Fibroblast of skin of scalp (primary cell): ENCODE results near the gene LACTBL1. TPM values are rescaled to one million over a fixed set of nuclear protein-coding genes. Genes with fewer than 3 reads are reported as not detected.
"Not testable (repeated sequence)": the region's sequence is repeated elsewhere in the genome, so short reads cannot be mapped to it uniquely, and the experiment has no call there.

Source experiments
- DNase-seq: peaks from one replicate; pipeline ENCODE4 v3.0.0-alpha.2; 2013
- polyA plus RNA-seq, 2 experiments: library from polyadenylated mRNA; unstranded; fragments of 120-200 nt; gene quantifications; one replicate each; pipeline ENCODE4 v1.2.1, GENCODE V29; 2013; ENCODE audit not compliant: insufficient read length in 2 of 2

LACTBL1 gene, protein sequence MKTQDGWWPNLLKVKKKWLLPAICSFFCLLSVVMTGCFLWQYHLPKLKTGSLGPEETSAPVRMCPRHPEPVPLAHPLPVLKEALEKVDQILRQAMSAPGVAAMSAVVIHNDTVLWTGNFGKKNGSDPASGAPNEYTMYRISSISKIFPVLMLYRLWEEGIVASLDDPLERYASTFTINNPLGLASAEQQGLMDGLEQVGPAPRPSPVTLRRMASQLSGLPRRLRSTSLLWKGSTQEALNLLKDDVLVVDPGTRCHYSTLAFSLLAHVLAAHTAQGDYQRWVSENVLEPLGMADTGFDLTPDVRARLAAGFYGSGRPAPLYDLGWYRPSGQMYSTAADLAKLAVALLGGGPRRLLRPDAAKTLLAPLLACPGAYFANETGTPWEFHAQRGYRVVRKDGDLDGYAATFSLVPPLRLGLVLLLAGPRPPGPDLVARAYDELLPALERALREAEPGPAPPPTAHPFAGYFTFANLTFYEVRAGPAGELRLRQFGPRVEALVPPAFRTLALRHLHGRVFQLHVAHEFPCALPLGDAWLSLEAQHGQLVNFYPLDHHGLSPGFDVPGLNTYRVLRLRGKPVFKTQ
- not detected for polyA plus RNA-seq (2013, experiment 1 of 2; ENCODE audit: insufficient read length)
- not detected for polyA plus RNA-seq (2013, experiment 2 of 2; ENCODE audit: insufficient read length)

DNA sequence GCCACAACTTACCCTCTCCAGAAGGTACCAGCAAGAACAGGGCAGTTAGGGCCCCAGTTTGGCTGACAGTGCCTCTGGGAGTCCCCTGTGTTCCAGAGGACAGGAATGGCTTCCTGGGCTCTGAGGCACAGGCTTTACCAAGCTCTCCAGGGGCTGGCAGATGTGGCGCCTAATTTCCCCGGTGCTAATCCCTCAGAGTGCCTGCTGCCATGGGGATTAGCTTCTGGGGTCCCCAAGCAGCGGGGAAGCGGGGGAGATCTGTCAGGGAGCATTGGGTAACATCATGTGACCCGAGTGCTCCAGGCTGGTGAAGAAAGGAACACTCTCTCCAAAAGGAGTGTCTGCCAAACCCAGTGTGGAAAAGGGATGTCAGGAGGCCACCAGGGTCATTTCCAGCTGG lies at the start of gene LACTBL1:
Gene LACTBL1, minus strand, starts transcription at position 107 of the 400 bp plus-strand sequence. CDS start 550 bp downstream, outside the sequence.
- DNase-seq, result no peak

DNA sequence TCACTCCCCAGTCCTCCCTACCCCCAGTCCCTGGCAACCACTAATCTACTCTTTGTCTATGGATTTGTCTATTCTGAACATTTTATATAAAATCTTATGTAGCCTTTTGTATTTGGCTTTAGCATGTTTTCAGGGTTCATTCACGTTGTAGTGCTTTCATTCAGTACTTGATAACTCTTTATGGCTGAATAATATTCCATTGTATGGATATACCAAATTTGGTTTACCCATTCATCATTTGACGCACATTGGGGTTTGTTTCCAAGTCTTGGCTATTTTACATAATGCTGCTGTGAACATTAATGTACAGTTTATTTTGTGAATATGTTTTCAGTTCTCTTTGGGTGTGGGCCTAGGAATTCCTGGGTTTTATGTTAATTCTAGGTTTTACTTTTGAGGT lies 49.2 kb upstream of the LACTBL1 start:
- DNase-seq, result no peak

DNA sequence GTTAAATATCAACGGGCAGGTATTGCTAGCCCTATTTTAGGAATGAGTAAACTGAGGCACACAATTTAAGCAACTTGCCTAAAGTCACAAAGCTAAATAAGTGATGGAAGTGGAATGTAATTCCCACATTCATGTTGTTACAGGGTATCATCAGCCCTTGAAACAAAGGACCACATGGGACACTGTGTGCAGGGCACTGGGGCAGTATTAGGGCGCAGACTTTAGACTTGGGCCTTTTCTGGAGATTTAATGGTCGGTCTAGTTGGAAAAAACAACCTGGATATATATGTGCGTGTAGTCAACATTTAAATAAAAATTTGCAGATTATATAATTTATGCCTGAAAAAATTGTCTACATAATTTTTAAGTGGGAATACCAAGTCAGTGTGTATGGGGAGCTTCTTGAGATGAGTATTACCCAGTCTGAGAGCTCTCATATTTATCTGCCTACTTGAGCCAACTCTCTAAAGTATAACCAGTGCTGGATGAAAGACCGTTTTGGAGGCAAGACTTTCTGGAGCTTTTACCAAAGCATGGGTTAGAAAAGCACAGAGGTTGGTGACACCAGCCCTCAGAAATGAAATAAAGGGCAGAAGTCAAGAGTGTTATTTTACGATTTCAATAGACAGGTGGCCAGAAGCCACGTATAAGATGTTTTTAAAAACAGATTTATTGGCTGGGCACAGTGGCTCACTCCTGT lies 48.2 kb upstream of the LACTBL1 start:
- DNase-seq, result no peak

DNA sequence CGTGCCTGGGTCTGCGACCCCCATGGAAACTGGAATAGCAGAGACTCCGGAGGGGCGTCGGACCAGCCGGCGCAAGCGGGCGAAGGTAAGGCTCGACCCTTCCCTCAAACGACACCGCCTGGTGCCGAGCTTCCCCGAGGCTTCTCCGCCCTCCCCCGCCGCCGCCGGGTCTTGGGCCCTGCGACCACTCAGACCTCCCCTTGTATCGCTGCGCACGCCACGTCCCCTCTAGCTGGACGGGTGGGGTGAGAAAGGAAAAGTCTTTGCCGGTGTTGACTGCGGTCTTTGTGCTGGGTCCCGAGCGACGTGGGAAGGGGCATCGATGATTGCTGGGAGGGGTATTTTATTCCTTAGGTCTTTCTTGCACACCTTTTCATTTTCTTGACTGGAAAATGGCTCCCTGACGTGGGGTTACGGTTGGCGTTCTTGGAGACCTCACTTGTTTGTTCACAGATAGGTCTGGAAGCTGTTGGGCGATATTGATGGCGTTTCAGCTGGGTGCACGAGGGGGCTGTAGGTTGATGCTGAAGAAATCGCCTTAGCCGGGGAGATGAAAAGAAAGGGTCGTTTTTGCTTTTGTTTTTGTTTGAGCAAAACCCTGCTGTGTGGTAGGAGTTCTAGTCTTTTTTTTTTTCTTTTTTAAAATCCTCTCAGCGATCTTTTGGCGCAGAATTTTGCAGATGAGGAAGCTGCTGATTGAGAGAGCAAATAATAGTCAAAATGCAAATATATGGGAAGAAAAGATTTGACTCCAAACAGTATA lies 47.4 kb upstream of the LACTBL1 start:
- DNase-seq, result no peak

DNA sequence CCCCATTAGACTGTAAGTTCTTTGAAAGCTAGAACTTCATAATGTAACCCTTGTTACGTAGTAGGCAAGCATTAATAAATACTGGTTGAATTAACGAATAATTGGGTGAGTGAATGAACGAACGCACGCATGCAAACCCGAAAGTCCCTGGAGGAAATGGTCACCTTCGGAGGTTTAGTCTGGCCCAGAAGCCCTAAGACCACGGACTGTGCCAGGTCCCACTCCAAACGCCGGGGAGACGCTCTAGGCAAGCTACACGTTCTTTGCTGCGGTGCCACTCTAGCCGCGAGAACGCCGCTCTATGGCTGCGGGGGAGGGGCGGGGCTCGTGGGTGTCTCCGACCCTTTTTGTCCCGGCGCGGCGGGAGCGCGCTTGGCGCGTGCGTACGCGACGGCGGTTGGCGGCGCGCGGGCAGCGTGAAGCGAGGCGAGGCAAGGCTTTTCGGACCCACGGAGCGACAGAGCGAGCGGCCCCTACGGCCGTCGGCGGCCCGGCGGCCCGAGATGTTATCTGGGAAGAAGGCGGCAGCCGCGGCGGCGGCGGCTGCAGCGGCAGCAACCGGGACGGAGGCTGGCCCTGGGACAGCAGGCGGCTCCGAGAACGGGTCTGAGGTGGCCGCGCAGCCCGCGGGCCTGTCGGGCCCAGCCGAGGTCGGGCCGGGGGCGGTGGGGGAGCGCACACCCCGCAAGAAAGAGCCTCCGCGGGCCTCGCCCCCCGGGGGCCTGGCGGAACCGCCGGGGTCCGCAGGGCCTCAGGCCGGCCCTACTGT lies 46.6 kb upstream of the LACTBL1 start, which contains the start of gene KDM1A:
Gene KDM1A, plus strand, starts transcription at position 375 of the 769 bp plus-strand sequence. Its CDS starts 129 bp downstream, at position 504.
- DNase-seq, result peak; percentile 99

DNA sequence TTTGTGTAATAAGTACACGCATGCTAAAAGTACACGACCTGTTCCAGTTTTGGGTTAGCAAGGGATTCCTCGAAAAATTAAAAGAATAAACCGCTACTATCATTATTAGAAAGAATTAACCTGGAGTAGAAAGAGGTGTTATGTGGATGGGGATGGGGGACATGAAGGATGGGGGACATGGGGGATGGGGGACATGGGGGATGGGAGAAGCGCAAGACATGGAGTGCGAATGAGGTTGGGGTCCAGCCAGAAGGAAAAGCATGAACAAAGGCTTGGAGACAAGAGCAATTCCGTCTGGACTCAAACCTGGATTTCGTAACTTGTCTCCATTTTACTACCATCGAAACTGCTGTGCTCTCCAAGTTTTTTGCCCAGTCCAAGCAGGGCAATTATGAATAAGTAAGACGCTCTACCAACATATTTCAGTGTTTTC lies 46.0 kb upstream of the LACTBL1 start:
- no peak for DNase-seq

DNA sequence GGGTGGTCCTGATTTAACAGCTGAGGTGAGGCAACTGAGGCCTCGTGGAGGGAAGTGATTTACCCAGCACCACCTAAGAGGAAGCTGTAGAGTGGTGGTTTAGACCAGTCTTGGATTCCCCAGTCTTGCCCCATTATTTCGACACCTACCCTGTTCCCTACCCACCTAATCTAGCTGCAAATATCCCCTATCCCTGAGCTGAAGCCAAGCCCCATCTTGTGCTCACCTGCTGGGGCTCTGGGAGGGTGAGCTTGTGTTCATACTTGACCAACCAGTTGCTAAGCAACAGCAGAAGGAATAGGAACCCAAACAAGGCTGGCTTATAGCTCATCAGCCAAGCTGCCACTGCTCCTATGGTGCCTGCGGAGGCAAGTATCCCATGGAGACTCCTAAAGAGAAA lies 41.0 kb upstream of the LACTBL1 start:
- no peak for DNase-seq

DNA sequence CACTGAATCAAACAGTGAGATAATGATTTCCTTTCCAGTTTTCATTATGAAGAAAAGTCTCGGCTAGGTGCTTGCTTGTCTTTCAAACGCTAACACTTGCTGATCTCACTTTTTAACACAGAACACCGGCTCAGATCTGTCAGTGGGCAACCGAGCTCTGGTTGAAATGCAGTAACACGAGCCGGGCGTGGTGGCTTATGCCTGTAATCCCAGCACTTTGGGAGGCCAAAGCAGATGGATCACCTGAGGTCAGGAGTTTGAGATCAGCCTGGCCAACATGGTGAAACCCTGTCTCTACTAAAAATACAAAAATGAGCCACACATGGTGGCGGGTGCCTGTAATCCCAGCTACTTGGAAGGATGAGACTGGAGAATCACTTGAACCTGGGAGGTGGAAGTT lies 37.4 kb upstream of the LACTBL1 start:
- DNase-seq, result not testable (repeated sequence)

DNA sequence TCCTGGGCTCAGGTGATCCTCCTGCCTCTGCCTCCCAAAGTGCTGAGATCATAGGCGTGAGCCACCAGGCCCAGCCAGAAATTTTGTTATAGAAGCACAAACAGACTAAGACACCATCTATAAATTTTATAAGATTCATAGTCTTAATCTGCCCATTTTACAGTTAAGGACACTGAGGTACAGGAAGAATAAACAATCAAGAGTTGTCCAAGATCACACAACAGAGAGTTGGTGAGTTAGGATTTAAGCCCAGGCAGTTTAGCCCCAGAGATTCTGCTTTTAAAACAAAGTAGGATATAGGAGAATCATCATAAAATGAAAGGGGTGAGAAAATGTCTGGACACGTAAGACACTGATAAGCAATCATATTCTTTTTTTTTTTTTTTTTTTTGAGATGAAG lies 36.2 kb upstream of the LACTBL1 start:
- no peak for DNase-seq

DNA sequence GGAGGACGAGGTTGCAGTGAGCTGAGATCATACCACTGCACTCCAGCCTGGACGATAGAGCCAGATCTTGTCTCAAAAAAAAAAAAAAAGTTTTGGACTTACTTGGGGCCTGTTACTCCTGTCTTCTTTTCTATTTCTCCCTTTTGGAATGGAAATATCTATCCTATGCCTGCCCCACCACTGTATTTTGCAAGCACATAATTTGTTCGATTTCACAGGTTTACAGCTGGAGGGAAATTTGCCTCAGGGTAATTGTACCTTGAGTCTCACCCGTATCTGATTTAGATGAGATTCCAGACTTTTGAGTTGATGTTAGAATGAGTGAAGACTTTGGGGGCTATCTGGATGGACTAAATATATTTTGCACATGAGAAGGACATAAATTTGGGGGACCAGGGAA lies 34.4 kb upstream of the LACTBL1 start:
- no peak for DNase-seq

DNA sequence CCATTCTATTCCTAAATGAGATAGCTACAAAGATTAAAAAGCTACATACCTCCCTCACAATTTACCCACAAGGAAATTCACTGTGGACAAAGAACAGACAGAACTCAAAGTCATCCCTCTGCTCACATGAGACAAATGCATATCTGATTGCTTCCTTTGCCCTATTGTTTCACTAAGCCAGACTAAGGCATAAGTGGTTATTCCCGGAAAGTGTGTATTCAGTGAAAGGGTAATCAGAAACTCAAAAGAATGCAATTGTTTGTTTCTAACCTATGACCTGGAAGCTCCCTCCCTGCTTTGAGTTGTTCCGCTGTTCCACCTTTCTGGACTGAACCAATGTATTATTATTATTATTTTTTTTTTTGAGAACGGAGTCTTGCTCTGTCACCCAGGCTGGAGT lies 32.1 kb upstream of the LACTBL1 start:
- not testable (repeated sequence) for DNase-seq

DNA sequence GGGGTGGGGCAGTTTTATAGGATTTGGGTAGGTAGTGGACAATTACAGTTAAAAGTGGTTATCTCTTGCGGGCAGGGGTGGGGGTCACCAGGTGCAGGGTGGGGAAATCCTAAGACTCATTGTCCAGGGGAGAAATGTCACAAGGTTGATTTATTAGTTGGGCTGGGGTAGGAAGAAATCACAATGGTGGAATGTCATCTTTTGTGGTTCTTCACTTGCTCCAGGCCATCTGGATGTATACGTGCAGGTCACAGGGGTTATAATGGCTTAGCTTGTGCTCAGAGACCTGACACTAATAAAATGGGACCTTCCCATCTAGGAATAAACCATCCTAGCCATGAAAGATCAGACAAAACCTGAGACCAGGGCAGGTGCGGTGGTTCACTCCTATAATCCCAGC lies 31.4 kb upstream of the LACTBL1 start:
- no peak for DNase-seq

DNA sequence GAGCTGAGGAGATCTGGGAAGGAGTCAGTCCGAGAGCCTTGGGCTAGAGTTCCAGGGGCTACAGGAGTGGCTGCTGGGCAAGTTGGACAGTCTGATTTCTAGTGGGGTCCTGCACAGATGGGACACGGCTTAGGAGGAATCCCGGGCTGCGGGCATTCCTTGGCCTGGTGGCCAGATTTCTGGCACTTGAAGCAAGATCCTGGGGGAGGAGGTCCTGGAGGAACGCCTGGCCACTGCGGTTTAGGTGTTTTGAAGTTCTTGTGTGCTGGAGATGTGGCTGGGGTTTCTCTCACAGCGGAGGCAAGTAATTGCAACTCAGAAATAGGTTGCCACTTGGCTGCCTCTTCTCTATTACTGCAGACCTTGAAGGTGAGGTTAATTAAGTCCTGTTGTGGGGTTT lies 29.6 kb upstream of the LACTBL1 start:
- DNase-seq, result not testable (repeated sequence)

DNA sequence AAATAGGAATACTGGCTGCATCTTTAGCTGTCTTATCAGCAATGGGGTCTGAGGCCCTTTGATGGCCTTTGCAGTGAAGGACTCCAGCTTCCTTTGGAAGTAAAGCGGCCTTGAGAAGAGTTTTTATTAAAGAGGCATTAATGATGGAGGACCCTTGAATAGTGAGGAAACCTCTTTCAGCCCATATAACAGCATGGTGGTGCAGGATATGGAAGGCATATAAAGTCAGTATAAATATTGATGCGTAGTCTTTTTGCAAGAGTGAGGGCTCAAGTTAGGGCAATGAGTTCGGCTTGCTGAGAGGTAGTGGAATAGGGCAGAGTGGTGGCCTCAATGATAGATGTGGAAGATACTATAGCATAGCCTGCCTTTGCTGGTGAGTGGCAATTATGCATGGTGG lies 27.5 kb upstream of the LACTBL1 start:
- not testable (repeated sequence) for DNase-seq

DNA sequence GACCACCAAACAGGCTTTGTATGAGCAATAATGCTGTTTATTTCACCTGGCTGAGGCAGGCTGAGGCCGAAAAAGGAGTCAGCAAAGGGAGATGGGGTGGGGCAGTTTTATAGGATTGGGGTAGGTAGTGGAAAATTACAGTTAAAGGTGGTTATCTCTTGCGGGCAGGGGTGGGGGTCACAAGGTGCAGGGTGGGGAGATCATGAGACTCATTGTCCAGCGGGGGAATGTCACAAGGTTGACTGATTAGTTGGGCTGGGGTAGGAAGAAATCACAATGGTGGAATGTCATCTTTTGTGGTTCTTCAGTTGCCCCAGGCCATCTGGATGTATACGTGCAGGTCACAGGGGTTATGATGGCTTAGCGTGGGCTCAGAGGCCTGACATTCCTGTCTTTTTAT lies 24.9 kb upstream of the LACTBL1 start:
- DNase-seq, result not testable (repeated sequence)

DNA sequence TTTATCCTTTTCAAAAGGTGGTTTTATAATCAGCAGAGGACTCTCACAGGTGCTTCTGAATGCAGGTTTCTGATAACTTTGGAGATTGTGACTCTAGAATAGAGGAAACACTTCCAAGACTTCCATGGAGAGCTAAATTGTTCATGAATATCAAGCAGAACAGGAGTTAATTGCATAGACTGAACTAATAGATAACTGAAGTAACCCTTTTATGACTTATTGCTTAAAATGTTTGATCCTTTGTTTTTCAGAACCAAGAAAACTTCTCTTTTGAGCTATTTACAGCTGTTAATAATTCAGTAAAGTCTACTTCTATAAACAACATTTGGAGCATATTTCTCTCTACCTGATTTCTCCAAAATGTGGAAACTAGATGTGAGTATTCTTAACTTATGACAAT lies 23.1 kb upstream of the LACTBL1 start:
- DNase-seq, result no peak

DNA sequence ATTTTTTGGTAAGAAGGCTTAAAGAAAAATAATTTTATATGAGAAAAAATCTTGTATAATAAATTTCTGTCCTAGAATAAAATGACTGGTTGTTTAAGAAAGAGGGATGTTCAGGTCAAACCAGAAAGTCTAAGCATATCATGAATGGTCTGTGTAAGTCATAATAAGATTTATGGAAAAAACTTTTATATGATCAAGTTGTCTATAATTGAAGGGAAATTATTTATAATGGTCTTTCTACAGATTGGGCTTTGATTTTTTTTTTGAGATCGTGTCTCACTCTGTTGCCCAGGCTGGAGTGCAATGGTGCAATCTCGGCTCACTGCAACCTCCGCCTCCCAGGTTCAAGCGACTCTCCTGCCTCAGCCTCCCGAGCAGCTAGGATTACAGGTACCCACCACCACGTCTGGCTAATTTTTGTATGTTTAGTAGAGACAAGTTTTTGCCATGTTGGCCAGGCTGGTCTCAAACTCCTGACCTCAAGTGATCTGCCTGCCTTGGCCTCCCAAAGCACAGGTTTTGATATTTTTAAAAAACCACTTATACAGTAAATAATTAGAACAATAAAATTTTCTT lies 20.6 kb upstream of the LACTBL1 start:
- DNase-seq, result not testable (repeated sequence)

DNA sequence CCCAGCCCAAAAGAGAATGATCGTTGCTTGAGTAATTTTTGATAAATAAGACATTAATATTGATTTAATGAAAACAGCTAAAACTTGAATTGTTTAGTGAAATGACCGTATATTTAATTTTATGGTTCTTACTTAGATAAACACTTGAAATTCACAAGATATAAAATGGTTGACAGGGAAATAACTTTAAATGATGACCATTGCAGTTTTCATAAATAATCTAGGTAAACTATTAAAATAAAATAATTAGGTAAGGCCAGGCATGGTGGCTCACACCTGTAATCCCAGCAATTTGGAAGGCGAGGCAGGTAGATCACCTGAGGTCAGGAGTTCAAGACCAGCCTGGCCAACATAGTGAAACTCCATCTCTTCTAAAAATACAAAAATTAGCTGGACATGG lies 19.7 kb upstream of the LACTBL1 start:
- DNase-seq, result not testable (repeated sequence)

DNA sequence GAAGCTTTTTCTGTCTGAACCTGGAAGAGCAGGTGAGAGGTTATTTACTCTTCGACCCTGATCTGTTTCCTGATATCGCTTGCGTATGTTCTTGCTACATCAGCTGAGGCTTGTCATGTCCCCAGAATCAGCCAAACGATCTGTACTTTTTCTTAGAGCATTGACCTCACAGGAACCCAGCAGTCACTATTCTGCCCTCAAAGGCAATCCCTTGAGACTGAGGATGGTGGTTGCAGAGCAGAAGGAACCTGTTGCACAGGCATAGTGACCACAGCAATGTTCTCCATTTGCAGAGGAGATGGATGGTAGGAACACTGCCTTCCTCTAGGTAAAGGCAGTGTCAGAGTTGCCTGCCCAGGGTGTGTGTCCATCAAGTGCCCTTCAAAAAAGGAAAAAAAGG lies 11.3 kb upstream of the LACTBL1 start:
- DNase-seq, result no peak

DNA sequence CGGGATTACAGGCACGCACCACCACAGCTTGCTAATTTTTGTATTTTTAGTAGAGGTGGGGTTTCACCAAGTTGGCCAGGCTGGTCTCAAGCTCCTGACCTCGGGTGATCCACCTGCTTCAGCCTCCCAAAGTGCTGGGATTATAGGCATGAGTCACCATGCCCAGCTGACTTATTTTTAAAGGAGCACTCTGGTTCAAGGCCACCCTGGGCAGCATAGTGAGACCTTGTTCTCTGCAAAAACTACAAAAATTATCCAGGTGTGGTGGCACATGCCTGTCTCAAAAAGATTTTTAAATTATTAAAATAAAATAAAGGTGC lies 7.8 kb upstream of the LACTBL1 start:
- not testable (repeated sequence) for DNase-seq

DNA sequence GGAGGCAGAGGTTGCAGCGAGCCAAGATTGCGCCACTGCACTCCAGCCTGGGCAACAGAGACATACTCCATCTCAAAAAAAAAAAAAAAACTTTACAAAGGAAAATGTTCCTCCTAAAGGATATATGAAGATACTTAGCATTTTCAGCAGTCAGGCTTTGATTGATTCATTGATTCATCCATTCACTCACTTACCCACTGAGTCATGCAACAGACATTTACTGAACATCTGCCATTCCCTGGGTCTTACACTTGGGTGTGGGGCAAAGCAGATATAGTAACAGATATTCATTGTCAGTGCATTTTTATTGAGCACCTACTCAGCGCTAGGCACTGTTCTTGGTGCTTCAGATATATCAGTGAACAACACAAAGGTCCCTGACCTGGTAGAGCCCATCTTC lies 5.6 kb upstream of the LACTBL1 start:
- DNase-seq, result peak; percentile 69
